Activated B cell treated with CpG ODN at 0.5 μM for 24 hours (primary cell): ENCODE measurements around the gene CPEB4. TPM values are rescaled to one million over a fixed set of nuclear protein-coding genes. Genes with fewer than 3 reads are reported as not detected.

Experiments used
- ATAC-seq: fragments of 200-7000 bp; cut with Tn5 transposase; one replicate; pipeline ENCODE4 v1.10.0; 2021; ENCODE audit warnings: low read depth, mild to moderate bottlenecking, moderate library complexity
- CTCF ChIA-PET: fragments of 350-600 bp; sonication (Branson Sonifier 250); formaldehyde crosslinking; loops from one replicate; lab custom pipeline; 2021; ENCODE audit warnings: antibody characterized with exemption; lab: Charles Lee
- POLR2A ChIA-PET: fragments of 350-600 bp; sonication (Branson Sonifier 250); formaldehyde crosslinking; loops from one replicate; lab custom pipeline; 2021; ENCODE audit warnings: antibody characterized with exemption; lab: Charles Lee
- DNase-seq: peaks from one replicate; pipeline ENCODE4 v3.0.0; 2022
- H3K27ac Mint-ChIP-seq: one replicate; pipeline ENCODE4 v1.8.0; 2020; ENCODE audit warnings: mixed read lengths
- H3K27me3 Mint-ChIP-seq: one replicate; pipeline ENCODE4 v1.8.0; 2021; ENCODE audit warnings: mixed read lengths
- H3K36me3 Mint-ChIP-seq: one replicate; pipeline ENCODE4 v1.8.0; 2021; ENCODE audit warnings: low read depth, mixed read lengths
- H3K4me1 Mint-ChIP-seq: one replicate; pipeline ENCODE4 v1.8.0; 2021; ENCODE audit warnings: mixed read lengths
- H3K4me3 Mint-ChIP-seq: one replicate; pipeline ENCODE4 v1.8.0; 2020; ENCODE audit warnings: mild to moderate bottlenecking, mixed read lengths
- H3K9me3 Mint-ChIP-seq: one replicate; pipeline ENCODE4 v1.8.0; 2020; ENCODE audit warnings: mixed read lengths
- intact Hi-C: fragments of 100-400 bp; cut with micrococcal nuclease; formaldehyde crosslinking; loops from one replicate; pipeline ENCODE4 v1.15.1; 2024
- total RNA-seq: library from RNA; stranded (reverse); gene quantifications from 2 replicates; pipeline ENCODE4 v1.2.3, GENCODE V29; 2022
- TF ChIP-seq, protein P1 (sequence below): fragments of 200-600 bp; IDR thresholded peaks from one replicate; pipeline ENCODE4 v1.8.0; 2022; ENCODE audit warnings: antibody characterized with exemption, mild to moderate bottlenecking

CPEB4 gene
- total RNA-seq, 1 donor from 2014 or later = 30.0 TPM

DNA sequence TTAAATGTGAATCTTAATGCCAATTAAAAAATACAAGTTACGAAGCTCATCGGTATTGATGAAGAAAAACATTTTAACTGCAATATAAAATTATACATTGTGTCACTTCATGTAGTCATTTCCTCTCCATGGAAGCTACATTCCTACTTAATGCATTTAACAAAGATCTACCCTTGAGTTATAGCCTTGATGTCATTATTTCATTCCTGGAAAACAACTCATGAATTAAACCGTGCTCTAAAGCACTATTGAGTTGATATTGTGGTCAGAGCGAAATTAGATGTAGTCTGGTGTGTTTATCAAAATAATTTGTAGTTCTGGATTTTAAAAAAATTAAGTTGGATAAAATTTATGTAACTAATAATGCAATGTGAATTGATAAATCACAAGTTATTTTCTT is 111.9 kb downstream of the CPEB4 start:
- intact Hi-C loops = no loop called here
- TF ChIP-seq, protein P1, sequence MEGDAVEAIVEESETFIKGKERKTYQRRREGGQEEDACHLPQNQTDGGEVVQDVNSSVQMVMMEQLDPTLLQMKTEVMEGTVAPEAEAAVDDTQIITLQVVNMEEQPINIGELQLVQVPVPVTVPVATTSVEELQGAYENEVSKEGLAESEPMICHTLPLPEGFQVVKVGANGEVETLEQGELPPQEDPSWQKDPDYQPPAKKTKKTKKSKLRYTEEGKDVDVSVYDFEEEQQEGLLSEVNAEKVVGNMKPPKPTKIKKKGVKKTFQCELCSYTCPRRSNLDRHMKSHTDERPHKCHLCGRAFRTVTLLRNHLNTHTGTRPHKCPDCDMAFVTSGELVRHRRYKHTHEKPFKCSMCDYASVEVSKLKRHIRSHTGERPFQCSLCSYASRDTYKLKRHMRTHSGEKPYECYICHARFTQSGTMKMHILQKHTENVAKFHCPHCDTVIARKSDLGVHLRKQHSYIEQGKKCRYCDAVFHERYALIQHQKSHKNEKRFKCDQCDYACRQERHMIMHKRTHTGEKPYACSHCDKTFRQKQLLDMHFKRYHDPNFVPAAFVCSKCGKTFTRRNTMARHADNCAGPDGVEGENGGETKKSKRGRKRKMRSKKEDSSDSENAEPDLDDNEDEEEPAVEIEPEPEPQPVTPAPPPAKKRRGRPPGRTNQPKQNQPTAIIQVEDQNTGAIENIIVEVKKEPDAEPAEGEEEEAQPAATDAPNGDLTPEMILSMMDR = no peak
- Mint-ChIP-seq H3K36me3 (no peaks in the 10 kb centered on the region), H3K9me3 (no peaks in the 10 kb centered on the region), H3K4me1 (no peaks in the 10 kb centered on the region), H3K27me3 (peaks cover 32% of the 10 kb centered on the region), H3K27ac (no peak overlapping the region), H3K4me3 (no peak overlapping the region)
- ChIA-PET CTCF (no interaction called here), POLR2A (no interaction called here)
- no peak for DNase-seq
- no peak for ATAC-seq

- Mint-ChIP-seq H3K9me3 (no peaks in the 10 kb centered on the region), H3K4me1 (no peaks in the 10 kb centered on the region), H3K4me3 (no peak overlapping the region), H3K36me3 (no peaks in the 10 kb centered on the region), H3K27ac (no peak overlapping the region), H3K27me3 (peaks cover 21% of the 10 kb centered on the region)
- intact Hi-C loops = no loop called here
- TF ChIP-seq, protein P1 = no peak
- POLR2A ChIA-PET = no interaction called here
- no peak for ATAC-seq
- DNase-seq = no peak
- CTCF ChIA-PET = no interaction called here
These were observed 115.6 kb downstream of the CPEB4 start for GRCh38 chr5:174003795-174004194.

DNA sequence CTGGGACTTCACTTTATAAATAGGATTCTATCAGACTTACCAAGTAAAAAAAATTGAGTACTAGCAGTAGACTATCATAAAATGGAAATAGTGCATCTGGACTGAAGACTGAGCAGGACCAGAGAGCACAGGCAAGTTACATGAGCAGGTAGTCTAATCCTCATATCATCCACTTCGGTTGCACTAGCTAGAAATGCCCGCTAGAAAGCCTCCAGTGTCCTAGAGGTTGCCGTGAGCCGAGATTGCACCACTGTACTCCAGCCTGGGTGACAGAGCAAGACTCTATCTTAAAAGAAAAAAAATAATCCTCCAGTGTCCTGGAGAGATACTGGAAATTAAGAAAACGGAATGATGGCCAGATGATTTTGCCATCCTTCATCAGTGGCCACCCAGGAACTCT is 120.8 kb downstream of the CPEB4 start:
- Mint-ChIP-seq H3K27me3 (peaks cover 10% of the 10 kb centered on the region), H3K4me3 (no peak overlapping the region), H3K36me3 (no peaks in the 10 kb centered on the region), H3K9me3 (no peaks in the 10 kb centered on the region), H3K4me1 (no peaks in the 10 kb centered on the region), H3K27ac (no peak overlapping the region)
- intact Hi-C loops = no loop called here
- no peak for DNase-seq
- POLR2A ChIA-PET = no interaction called here
- CTCF ChIA-PET = no interaction called here
- TF ChIP-seq, protein P1 = no peak
- ATAC-seq = no peak

GRCh38 chr5:174010365-174010764 is 122.2 kb downstream of the CPEB4 start:
- POLR2A ChIA-PET = interaction anchor here (0.9 kb wide), 1 partner anchor 13 kb away, joined by 6 read pairs; no protein-coding TSS in a partner anchor
- peaks cover 9% of the 10 kb centered on the region for H3K27me3 Mint-ChIP-seq
- no peak overlapping the region for H3K27ac Mint-ChIP-seq
- H3K4me3 Mint-ChIP-seq = no peak overlapping the region
- CTCF ChIA-PET = no interaction called here
- DNase-seq = no peak
- H3K36me3 Mint-ChIP-seq = no peaks in the 10 kb centered on the region
- intact Hi-C loops = no loop called here
- TF ChIP-seq, protein P1 = no peak
- no peaks in the 10 kb centered on the region for H3K4me1 Mint-ChIP-seq
- no peaks in the 10 kb centered on the region for H3K9me3 Mint-ChIP-seq
- ATAC-seq = no peak

DNA sequence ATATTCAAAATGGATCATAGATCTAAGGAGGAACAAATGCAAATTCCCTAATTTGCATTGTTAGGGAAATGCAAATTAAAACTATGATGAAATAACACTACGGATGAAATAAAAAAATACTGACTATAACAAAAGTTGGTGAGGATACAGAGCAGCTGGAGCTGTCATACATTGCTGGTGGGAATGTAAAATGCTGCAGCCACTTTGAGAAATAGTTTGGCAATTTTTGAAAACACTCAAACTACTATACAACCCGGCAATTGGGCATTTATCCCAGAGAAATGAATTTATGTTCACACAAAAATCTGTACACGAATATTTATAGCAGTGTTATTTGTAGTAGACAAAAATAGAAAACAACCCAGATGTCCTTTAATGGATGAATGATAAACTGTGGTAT is 123.3 kb downstream of the CPEB4 start:
- DNase-seq = no peak
- ChIA-PET CTCF (no interaction called here), POLR2A (no interaction called here)
- Mint-ChIP-seq H3K4me1 (no peaks in the 10 kb centered on the region), H3K27ac (no peak overlapping the region), H3K9me3 (no peaks in the 10 kb centered on the region), H3K36me3 (no peaks in the 10 kb centered on the region), H3K4me3 (no peak overlapping the region), H3K27me3 (peaks cover 9% of the 10 kb centered on the region)
- TF ChIP-seq, protein P1 = no peak
- intact Hi-C loops = no loop called here
- no peak for ATAC-seq

Other genes starting within 250 kb of the CPEB4 start
- not detected in 2 replicates for gene C5orf47, start 100.8 kb downstream of the CPEB4 start, total RNA-seq
- gene NSG2, start 157.4 kb downstream of the CPEB4 start, total RNA-seq = not detected in 2 replicates